GM19035 (cell line): Measurements from ENCODE around the gene COL26A1.
"Not testable (repeated sequence)": the region's sequence is repeated elsewhere in the genome, so short reads cannot be mapped to it uniquely, and the experiment has no call there.

Experiments
- ATAC-seq: cut with Tn5 transposase; IDR thresholded peaks from one replicate; pipeline ENCODE4 v1.9.1; 2021; ENCODE audit not compliant: unreplicated experiment

The COL26A1 gene

DNA sequence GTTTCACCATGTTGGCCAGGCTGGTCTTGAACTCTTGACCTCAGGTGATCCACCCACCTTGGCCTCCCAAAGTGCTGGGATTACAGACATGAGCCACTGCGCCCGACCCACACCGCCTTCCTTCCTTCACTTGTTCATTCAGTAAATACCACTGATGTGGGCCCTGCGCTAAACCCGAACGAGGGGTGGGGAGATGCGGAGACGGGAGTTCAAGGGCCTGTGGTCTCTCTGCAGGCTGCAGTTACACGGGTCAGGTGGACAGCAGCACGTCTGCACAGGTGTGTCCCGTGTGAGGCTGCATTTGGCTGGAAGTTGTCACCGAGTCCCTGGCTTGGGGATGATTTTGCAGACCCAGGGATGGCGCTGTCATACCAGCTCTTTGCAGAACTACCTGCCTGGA lies 38.1 kb downstream of the COL26A1 start:
- no peak for ATAC-seq

DNA sequence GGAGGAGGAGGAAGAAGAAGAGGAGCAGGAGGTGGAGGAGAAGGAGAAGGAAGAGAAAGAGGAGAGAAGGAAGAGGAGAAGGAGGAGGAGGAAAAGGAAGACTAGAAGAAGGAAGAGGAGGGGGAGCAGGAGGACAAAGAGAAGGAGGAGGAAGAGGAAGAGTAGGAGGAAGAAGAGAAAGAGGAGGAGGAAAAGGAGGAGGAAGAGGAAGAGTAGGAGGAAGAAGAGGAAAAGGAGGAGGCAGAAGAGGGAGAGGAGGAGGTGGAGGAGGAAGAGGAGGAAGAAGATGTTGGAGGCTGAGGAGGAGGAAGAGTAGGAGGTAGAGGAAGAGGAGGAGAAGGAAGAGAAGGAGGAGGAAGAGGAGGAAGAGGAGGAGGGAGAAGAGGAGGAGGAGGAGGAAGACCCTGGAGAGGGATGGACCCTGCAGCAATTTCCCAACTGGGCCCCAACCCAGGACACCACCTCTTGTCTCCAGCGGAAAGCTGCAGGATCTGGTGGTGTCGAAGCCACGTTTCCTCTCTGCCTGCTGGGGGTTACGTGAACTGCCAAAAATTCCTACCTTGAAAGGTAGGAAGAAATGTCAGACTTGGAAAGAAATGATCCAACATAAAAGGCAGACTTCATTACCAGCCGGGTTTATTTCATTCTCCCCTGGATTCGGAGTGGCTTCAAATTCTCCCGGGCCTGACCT lies 38.9 kb downstream of the COL26A1 start:
- no peak for ATAC-seq

DNA sequence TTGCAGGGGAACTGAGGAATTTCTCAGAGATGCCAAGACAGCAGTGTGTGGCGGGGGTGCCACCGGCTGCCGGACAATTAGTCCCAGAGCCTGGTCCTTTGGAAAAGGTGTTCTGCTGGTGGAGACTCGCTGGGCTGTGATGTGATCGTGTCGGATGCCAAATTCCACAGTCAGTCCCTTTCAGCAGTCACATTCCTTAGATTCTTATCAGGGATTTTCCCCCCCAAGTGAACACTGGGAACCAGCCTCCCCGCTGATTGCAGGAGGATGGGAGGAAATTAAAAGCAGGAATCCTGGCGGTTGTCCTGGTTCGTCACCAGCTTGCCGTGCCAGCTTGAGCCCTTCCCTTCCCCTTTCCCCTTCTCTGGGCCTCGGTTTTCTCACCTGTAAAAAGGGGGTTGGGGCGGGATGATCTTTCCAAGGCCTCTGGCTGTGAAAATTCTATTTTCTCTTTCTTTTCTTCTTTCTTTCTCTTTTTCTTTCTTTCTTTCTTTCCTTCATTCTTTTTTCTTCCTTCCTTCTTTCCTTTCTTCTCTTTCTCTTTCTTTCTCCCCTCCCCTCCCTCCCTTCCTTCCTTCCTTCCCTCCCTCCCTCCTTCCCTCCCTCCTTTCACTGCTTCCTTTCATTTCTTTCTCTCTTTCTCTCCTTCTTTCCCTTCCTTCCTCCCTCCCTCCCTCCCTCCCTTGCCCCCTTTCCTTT lies 39.6 kb downstream of the COL26A1 start:
- ATAC-seq, result no peak

DNA sequence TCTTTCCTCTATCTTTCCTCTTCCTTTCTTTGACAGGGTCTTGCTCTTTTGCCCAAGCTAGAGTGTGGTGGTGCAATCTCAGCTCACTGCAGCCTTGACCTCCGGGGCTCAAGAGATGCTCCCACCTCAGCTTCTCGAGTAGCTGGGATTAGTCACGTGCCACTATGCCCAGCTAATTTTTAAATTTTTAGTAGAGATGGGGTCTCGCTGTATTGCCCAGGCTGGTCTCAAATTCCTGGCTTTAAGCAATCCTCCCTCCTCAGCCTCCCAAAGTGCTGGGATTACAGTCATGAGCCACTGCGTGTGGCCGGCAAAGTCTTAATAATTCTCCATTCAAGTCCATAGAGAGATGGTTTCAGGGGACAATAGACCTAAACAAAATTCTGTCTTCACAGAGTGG lies 40.2 kb downstream of the COL26A1 start:
- ATAC-seq, result no peak

DNA sequence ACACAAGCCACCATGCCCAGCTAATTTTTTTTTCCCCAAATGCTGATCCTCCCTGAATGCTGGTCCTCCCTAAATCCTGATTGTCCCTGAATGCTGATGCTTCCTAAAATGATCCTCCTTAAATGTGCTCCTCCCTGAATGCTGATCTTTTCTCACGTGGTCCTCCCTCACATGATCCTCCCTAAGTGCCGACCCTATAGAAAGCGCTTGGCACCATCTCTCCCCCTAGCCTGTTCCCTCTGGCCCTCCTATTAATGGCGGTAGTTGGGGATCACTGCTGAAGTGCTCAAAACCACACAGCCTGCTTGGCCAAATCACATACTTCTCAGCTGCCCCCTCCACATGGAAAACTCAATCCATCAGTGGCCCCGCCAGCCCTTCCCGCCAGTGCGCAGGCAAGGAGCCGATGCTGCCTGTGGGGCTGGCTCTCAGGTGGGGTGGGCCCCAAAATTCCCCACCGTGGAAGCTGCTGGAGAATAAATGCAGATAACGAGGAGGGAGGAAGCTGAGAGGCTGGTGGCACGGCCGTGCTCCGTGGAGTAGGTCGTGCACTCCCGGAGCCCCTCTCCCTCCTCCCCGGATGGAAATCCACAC lies 42.9 kb downstream of the COL26A1 start:
- no peak for ATAC-seq

DNA sequence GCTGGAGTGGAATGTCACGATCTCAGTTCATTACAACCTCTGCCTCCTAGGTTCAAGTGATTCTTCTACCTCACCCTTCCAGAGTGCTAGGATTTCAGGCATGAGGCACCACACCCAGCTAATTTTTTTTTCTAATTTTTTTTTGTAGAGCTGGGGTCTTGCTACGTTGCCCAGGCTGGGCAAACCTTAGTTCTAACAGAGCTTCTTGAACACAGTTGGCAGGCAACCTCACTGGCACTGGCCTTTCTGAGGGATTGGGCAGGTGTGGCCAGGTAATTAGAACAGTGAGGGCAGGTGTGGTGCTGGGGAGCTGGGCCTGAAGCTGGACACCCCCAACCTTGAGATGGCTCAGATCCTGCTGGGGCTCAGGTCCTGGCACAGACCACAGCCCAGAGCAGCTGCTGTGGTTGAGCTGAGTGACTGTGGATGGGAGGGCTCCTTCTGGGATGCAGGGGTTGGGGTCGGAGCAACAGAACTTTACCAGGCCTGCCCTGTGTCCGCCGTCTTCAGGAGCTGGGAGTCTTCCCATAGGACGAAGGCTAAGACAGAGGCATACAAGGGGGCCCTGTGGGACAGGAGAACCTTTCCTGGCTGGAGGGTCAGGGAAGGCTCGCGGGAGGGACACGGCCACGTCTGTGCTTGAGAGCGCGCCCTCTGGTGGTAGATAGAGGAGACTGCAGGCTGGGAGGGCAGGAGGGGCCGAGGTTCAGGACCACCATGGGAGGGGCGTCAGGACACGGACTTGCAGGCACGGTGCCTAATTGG lies 48.2 kb downstream of the COL26A1 start:
- ATAC-seq, result no peak

DNA sequence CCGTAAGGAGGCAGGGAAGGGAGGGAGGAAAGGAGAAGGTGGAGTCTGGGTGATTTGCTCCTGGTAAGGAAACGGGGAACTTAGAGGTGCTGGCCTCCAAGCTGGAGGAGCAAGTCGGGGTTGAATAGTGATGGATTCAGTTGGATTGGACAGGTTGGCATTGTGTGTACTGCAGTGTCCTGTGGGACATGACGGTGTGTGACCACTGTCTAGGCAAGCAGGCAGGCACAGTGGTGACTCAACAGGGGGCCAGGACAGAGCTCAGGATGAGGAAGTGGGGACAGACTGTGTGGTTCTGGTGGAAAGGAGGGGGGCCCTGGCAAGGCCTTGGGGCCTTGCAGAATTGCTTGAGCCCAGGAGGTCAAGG lies 48.8 kb downstream of the COL26A1 start:
- ATAC-seq, result no peak

DNA sequence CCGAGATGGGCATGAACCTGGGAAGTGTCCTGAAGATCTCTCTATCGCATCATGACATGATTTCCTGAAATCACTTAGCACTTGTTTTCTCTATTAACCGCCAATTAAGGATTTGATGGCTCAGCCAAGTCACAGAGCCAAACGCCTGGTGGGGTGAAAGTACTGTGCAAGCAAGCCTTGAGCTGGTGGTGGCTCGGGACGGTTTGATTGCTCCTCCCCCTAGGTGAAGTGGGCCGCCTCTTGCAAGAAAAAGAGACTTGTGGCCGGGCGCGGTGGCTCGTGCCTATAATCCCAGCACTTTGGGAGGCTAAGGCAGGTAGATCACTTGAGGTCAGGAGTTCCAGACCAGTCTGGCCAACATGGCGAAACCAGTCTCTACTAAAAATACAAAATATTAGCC lies 50.3 kb downstream of the COL26A1 start:
- no peak for ATAC-seq

DNA sequence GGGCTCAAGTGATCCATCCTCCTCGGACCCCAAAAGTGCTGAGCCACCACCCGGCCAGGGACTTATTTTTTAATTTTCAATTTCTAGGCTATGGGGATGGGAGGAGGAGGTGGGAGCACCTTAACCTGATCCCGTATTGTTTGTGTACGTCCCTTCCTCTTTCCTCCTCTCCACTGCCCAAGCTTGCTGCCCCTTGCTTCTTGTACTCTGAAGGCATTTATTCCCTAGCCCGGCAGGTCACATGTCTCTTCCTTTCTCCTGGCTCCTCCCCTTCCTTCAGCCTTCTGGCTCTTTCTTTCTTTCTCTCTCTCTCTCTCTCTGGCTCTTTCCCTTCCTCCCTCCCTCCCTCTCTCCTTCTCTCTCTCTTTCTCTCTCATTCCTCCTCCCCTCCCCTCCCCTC lies 56.0 kb downstream of the COL26A1 start:
- ATAC-seq, result no peak

DNA sequence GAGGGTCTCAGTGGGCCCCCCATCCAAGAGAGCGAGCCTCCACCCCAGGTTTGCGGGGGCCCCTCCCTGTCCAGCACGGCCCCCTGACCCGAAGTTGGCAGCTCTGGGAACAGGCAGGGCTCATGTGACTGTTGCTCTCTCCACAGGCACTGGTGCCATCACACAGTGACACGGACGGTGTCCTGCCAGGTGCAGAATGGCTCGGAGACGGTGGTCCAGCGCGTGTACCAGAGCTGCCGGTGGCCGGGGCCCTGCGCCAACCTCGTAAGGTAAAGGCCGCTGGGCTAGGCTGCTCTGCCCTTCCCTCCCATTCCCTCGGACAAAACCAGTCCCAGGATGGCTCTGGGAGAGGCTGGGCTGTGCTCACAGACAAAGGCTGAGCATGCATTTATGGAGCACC lies 57.2 kb downstream of the COL26A1 start:
- ATAC-seq, result no peak

DNA sequence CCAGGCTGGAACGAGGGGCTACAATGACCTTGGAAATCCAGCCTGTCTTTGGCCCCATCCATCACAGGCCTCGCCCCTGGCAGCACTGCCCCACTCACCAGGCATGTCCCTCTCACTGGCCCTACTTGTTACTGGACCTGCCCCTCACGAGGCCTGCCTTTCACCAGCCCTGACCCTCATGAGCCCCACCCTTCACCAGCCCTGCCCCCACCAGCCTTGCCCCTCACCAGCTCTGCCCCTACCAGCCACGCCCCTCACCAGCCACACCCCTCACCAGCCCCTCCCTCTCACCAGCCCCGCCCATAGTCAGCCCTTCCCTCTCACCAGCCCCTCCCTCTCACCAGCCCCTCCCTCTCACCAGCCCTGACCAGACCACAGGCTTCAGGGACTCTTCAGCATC lies 57.8 kb downstream of the COL26A1 start:
- ATAC-seq, result no peak

DNA sequence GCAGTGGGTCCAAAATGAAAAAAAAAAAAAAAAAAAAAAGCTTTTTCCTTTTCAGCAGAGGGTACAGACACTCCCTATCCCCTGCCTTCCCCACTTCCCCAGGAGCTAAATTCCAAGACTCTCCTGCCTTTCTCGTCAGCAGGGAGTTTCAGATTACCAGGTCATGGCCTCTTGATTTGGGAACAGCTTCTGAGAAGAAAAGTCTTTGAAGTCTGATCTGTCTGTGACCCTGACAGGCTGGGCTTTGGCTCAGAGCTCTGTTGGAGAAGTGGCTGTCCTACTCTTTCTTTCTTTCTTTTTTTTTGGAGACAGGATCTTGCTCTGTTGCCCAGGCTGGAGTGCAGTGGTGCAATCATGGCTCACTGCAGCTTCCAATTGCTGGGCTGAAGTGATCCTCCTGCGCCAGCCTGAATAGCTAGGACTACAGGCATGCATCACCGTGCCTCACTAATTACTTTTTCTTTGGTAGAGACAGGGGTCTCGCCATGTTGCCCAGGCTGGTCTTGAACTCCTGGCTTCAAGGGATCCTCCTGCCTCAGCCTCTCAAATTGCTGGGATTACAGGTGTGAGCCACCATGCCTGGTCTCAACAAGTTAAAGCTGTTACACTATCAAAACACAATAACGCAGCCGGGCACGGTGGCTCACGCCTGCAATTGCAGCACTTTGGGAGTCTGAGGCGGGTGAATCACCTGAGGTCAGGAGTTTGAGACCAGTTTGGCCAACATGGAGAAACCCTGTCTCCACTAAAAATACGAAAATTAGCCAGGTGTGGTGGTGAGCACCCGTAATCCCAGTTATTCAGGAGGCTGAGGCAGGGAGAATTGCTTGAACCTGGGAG lies 59.9 kb downstream of the COL26A1 start:
- ATAC-seq, result no peak

DNA sequence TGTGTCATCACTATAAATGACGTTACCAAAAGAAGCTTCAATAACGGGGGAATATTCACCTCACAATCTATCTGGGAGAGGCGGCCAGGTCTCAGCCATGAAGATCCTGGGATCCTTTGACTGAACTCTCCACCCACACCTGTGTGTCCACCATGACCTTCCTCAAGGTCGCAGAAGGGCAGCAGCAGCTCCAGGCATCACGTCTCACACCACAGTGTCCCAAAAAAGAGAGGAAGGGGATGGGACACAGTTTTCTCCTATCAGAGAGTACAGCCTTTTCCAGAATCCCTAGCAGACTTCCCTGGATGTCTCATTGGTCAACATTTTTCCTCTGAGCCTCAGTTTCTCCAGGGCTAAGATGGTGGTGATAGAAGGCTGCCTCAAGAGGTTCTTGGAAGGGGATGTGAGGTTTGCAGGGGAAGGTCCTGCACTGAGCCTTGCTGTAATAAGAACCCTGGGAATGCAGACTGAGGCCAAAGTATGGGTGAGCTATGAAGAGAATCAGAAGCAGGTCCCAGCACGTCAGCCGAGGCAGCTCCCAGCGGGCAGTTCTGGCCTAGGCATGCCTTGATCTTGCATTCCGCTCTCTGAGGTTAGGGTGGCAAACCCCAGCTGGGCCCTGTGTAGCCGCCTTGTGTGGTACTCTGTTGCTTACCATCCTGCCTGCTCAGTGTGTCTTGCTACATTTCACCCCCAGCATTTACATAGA lies 63.8 kb downstream of the COL26A1 start:
- no peak for ATAC-seq

DNA sequence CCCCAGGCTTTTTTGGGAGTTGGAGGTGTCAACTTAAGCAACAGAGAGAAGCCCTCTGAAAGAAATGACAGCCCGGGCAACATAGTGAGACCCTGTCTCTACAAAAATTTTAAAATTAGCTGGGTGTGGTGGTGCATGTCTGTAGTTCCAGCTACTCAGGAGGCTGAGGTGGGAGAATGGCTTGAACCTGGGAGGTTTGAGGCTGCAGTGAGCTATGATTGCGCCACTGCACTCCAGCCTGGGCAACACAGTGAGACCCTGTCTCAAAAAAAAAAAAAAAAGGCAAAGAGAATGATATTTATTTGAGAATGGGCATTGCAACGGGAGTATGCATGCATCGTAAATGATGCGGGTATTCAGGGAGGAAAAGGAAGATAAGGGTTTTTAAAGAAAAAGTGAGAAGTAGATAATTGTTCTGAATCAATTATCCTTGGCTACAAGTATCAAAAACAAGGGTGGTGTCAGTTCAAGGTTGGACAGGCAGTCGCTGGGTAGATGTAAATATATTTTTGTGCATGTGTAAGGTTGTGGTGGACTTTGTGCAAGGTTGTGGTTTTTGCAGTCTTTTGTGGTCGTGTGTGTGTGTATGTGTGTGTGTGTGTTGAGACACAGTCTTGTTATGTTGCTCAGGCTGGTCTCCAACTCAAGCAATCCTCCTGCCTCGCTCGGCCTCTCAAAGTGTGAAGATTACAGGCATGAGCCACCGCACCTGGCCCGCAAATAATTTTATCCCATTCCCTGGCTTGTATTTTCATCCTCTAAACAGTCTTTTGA lies 65.6 kb downstream of the COL26A1 start:
- ATAC-seq, result no peak

DNA sequence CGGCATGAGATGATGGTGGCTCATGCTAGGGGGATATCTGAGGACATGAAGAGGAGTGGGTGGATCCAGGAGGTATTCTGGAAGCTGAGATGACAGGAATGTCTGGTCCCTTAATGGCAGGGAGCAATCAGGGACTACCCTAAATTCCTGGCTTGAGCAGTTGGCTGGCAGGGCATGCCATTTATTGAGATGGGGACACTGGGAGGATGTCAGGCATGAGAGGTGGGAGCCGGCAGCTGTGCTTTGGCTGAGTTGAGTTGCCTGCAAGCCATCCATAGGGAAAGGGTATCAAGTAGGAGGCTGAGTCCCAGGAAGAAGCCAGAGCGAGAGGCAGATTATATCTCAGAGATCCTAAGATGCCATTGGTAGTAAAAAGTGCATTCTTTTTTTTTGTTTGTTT lies 69.6 kb downstream of the COL26A1 start:
- ATAC-seq, result no peak

DNA sequence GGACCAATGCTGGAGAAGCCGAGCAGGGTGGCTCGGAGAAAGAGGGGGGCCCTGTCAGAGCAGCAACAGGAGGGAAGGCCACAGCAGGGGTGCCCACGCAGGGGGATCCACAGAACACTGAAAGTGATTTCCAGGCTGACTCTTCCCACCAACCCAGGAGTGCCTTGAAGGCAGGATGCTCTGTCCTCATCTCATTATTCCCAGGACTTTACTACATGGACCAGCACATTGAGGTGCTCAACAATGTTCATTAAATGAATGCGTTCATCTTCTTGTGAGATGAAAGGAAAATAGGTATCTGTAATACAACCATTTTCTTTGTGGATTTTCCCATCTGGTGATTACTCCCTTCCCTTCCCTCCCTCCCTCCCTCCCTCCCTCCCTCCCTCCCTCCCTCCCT lies 71.0 kb downstream of the COL26A1 start:
- no peak for ATAC-seq

DNA sequence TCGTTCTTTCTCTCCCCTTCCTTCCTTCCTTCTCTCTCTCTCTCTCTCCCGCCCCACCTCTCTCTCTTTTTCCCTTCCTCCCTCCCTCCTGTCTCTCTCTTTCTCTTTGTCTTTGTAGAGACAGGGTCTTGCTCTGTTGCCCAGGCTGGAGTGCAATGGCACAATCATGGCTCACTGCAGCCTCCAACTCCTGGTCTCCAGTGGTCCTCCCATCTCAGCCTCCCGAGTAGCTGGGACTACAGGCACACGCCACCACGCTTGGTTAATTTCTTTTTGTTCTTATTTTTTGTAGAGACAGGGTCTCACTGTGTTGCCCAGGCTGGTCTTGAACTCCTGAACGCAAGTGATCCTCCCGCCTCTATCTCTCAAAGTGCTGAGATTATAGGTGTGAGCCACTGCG lies 71.5 kb downstream of the COL26A1 start:
- not testable (repeated sequence) for ATAC-seq

DNA sequence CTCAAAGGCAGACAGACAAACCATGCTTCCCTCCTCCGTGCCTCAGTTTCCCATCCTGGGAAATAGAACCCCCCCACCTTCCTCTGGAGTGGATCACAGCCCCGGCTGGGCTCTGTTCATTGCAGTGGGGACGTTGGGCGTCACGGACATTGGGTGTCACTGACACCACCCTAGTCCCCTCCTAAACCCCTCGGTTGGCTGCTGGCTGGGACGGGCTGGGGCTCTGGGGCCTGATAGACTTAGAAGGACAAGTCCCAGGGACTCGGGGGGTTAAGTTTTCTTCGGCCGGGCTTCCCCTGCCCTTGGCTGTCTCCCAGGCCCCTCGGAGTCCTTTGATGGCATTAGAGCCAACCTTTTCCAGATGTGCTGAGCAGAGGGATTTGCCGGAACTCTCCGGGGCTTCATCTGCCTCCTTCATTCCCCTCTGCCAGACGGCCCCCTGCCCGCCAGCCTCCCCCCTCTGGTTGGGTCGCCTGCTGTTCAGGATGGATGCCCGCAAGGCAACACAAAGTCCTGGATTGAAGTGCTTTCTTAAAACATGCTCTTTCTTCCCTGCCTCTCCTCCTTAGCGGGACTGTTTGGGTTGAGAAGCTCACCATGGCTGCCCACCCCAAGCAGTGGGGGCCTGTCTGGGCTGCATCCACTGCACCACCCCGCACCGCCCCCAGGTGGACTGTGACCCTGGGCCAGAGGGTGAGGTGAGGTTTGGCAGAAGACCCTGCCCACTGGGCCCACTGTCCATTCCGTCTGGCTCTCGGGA lies 73.0 kb downstream of the COL26A1 start:
- ATAC-seq, result no peak

DNA sequence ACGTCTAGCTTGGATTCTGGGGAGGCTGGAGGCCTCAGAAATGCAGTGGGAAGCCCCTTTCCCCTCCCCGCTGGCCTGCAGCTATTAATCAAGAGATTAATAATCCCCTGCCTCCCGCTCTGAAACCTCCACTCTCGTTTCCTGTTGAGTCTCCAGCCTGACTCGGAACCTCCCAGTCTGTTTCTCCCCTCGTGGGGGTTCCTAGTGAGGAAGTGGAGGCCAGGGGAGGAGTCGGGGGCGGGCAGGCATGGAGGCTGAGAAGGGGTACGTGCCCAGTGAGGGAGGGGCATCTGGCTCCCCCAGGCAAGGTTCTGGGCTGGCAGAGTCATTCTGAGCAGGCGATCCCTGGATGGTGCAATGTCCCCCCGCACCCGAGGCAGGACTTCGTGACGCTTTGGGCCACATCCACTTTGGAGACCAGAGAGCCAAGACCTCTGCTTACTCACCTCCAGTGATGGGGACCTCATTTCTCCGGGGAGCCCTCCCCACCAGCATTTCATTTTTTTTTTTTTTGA lies 73.6 kb downstream of the COL26A1 start:
- no peak for ATAC-seq
